GM10847 (cell line): ENCODE data around the gene TFR2.

Source experiments
- POLR2A ChIP-seq: IDR thresholded peaks from 2 replicates; pipeline ENCODE4 v1.6.1; 2011; ENCODE audit not compliant: insufficient read length; ENCODE audit errors: extremely low read depth

Gene TFR2

DNA sequence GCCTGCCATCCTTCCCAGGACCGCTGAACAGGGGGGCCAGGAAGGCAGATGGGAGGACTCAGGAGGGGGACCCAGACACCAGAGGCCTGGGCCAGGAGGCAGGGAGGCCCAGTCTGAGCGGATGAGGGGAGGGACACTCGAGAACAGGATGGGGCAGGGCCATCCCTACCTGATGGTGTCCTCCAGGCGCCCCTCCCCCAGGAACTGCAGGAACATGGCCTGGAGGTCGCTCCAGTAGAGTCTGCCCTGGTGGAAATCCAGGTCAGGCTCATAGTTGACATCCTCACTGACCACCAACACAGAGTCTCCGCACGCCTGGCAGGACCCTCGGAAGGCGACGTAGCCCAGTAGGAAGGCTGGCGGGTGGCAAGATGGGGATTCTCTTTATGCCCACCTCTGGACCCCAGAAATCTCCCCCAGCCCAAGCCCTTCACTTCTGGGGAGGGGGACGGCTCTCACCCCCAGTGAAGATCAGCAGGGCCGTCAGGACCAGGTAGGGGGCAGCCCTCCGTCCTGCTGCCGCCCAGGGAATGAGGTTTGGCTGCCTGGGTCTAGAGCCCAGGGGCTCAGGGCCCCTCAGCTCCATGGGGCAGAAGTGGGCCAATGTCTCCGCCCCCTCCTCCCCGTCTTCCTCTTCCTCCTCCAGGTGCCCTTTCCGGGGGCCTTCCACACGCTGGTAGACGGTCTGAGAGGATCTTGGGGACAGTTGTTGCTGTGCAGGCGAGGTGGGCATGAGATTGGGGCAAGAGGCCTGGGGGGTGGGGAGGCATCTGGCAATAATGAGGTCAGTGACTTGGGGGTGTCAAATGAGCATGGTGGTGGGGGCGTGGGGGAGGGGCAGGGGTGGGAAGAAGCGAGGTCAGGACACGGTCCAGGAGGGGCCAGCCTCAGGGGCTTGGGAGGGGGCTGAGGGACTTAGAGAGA is 573 bp downstream of the TFR2 start:
- no peak for TF ChIP-seq POLR2A

DNA sequence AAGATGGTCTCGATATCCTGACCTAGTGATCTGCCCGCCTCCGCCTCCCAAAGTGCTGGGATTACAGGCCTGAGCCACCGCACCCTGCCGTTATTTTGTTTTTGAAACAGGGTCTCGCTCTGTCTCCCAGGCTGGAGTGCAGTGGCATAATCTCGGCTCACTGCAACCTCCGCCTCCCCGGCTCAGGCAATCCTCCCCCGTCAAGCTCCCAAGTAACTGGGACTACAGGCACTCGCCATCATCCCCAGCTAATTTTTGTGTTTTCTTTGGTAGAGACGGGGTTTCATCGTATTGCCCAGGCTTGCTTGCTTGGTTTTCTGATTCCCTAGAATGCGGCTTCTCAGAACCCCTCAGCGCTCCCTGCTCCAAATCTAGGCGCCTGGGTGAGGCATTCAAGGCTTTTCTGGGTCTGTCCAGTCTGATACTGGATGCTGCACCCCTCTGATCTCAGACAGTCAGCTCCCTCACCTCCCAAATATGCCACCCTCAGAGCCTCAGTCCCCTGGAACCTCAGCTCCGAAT is 1.3 kb downstream of the TFR2 start:
- no peak for TF ChIP-seq POLR2A

DNA sequence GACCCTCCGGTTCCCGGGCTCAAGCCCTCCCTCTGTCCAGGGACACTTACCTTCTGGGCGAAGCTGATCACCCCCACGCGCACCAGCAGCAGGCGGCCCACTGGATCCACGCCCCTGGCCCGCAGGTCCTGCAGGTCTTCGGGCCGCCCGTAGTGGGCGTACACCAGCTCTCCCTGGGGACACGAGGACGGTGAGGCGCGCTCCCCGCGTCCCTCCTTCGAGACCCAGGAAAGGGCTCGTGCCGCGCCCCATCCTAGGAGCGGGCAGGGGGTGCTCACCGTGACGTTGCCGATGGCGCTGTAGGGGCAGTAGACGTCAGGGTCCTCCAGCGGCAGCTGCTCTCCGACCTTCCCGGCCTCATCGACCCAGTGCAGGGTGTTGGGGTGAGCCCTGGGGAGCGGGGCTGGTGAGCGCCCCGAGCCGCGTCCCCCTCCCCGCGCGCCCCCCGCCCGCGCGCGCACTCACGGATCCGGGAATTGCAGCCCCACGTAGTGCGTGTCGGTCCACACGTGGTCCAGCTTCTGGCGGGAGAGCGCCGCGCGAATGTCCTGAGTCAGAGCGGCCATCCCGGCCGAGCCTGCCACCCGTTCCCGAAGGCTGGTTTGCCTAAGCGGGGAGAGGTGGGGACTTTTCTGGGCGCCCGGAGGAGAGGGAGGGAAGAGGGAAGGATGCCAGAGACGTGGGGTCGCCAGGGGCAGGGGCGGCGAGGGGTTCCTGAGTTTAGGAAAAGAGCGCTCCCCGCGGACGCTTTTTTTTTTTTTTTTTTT is 8.2 kb downstream of the TFR2 start:
- TF ChIP-seq POLR2A, result peak; percentile 21

DNA sequence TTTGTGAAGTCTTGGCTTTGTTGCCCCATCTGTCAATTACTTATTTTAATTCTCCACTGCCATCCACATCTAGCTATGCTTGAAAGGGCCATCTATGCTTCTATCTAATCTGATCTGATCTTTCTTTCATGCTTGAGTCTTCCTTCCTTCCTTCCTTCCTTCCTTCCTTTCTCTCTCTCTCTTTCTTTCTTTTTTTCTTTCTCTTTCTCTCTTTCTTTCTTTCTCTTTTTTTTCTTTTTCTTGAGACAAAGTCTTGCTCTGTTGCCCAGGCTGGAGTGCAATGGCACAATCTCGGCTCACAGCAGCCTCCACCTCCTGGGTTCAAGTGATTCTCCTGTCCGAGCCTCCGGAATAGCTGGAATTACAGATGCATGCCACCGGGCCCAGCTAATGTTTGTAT is 11.3 kb downstream of the TFR2 start:
- no peak for TF ChIP-seq POLR2A

DNA sequence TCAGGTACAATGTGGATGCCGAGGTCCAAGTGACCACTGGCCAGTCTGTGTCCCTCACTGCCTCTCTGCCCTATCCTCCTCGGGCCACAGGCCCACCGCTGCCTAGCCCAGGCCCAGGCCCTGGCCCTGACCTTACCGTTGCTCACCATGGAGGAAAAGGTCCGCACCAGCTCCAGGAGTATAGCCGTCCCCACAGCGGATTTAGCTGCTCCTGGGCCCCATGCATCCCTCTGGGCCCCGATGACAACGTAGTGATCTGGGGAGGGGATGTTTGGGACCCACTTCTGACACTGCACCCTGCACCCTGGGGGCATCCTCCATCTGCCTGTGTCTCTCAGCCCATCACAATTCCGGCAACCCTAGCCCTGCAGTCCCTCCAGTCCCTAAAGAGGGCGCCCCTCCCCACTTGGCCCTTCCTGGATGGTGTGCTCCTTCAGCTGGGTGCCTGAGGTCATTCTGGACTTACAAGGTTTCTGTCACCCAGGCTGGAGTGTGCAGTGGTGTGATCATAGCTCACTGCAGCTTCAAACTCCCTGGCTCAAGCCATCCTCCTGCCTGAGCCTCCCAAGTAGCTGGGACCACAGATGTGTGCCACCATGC is 12.1 kb downstream of the TFR2 start:
- no peak for TF ChIP-seq POLR2A

DNA sequence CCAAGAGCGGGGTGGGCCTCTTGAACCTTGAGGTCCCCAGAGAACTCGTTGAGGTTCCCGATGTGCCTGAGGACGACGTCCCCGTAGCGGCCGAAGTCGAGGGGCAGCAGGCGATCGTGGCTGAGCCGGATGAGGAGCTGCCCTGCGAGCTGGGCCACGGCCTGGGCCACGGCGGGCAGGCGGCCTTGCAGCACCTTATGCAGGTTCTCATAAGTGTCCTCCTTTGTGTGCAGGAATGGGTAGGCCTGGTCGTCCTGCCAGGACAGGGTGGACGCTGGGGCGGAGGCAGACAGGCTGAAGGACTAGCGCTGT is 14.2 kb downstream of the TFR2 start:
- no peak for TF ChIP-seq POLR2A

DNA sequence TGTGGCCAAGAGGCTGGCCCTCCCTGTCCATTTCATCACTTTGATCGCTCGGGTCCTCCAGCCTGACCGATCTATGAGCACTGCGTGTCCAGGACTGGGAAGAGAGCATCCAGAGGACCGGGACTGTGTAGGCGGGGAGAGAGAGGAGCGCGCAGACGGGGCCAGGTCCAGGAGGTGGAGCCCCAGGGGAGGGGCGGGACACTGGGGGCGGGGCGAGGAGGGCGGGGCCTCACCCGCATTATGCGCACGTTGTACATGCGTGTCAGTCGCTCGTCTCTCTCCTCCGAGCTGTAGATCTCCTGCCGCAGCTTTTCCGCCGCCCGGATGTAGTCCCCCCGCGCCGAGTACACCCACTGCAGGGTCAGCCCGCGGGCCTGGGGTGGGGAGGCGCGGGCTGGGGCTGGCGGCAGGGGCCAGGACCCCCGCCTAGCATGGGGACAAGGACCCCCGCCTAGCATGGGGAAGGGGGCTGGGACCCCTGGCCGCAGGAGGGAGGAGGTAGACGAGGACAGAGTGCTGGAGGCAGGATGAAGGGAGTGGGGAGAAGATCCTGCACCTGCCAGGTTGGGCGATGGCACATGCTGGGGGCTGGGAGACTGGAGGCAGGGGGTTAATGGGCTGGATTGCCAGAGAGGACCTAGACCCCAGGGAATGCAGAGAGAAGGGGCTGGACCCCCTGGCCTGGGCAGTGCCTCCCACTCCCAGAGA is 14.7 kb downstream of the TFR2 start:
- TF ChIP-seq POLR2A, result peak; percentile 44

DNA sequence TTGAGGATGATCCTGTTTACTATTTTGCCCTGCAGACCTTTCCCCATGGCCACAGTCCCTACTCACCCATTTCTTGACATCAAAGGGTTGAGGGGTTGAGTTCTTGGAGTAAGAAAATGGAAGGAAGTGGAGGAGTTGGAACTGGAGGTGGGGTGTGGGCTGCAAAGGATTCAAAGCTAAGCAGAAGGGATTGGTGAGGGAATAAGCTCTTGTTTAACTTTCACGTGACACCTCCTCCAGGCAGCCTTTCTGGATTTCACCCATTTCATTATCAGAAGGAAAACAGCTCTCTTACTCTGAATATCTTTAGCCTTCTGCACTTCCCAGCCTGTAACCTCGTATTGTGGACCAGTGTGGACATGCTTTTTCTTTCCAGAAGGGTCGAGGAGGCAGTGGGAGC is 15.3 kb downstream of the TFR2 start:
- no peak for TF ChIP-seq POLR2A

DNA sequence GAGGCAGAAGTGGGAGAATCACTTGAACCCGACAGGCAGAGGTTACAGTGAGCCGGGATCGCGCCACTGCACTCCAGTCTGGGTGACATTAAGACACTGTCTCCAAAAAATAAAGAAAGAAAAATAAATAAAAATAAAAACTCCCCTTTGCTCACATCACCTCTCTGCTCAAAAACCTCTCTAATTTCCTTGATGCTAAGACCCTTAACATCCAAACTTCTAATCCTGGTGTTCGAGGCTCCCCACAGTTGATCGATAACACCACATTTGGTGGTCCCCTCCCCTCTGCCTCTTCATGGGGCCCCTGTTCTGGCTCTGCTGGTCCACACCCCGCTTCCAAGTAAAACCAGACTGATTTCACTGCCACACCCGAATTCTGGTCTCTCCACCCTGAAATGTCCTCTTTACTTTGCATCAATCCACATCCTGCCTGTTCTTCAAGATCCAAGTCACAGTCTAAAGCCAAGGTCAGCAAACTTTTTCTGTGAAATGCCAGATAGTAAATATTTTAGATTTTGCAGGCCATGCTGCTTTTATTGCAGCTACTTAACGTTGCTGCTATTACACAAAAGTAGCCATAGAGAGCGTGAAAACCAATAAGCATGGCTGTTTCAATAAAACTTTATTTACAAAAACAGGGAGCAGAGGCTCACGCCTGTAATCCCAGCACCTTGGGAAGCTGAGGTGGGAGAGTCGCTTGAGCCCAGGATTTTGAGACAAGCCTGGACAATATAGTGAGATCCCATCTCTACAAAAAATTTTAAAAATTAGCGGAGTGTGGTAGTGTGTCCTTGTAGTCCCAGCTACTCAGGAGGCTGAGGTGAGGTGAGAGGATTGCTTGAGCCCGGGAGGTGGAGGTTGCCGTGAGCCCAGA is 17.2 kb downstream of the TFR2 start:
- TF ChIP-seq POLR2A, result no peak

DNA sequence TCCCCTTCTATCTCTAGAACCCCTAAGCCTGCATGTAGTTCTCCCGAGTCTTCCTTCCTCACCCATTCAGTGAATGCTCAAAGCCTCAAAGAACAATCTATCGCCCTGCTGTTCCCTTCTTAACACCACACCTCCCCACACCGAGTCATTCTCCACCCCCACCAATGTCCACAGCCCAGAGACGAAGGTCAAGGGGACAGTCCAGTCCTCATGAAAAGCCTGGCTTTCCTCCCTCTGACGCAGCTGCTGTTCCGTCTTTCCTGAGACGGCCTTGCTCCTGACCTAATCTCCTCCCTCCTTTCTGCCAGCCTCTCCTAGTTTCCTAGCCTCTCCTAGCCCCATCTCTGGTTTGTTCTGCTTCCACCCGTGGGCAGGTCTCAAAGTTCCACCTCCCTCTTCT is 19.8 kb downstream of the TFR2 start:
- TF ChIP-seq POLR2A, result no peak

DNA sequence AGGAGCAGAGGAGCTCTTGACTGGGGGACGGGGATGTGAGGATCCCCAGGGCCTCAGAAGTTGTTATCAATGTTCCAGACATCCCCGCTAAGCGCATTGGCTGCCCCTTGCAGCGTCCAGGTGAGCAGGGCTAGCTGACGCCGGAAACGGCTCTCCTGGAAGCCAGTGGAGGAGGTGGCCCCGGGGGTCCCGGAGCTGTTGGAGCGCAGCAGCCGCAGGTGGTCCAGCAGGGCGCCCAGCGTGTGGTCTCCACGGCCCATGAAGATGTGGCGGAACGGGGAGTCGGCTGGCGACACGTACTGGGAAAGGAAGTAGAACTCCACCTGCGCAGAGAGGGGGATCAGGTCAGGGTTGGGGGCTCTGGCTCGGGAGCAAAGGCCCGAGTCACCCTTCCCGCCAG is 20.5 kb downstream of the TFR2 start:
- TF ChIP-seq POLR2A, result no peak

DNA sequence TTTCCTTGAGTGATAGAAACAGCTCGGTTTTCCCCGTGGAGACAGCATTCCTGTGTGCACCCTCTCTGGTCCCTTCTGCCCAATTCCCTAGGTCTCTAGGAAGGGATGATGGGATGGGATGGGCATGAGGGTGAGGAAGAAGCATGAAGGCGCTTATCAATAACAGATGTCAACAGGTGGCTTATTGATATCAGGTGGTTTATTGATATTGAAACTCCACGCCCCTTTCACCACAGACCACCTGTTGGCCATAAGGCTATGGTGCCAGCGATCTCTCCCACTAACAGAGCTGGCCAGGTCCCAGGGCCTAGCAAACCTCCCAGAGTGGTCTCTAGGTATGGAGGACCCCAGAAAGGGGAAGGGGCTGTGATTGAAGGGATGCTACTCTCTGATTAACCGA is 21.1 kb downstream of the TFR2 start:
- no peak for TF ChIP-seq POLR2A

DNA sequence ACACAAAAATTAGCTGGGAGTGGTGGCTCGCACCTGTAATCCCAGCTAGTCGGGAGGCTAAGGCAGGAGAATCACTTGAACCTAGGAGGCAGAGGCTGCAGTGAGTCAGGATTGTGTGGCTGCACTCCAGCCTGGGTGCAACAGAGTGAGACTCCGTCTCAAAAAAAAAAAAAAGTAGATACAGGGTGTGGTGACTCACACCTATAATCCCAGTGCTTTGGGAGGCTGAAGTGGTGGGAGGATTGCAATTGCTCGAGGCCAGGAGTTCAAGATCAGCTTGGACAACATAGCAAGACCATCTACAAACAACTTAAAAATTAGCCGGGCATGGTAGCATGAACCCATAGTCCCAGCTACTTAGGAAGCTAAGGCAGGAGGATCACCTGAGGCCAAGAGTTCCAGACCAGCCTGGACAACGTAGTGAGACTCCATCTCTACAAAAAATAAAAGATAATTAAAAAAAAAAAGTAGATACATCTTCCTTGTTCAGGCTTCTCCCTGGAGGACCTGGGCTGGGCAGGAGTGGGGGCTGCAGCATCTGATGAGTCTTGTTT is 27.0 kb downstream of the TFR2 start:
- TF ChIP-seq POLR2A, result no peak

DNA sequence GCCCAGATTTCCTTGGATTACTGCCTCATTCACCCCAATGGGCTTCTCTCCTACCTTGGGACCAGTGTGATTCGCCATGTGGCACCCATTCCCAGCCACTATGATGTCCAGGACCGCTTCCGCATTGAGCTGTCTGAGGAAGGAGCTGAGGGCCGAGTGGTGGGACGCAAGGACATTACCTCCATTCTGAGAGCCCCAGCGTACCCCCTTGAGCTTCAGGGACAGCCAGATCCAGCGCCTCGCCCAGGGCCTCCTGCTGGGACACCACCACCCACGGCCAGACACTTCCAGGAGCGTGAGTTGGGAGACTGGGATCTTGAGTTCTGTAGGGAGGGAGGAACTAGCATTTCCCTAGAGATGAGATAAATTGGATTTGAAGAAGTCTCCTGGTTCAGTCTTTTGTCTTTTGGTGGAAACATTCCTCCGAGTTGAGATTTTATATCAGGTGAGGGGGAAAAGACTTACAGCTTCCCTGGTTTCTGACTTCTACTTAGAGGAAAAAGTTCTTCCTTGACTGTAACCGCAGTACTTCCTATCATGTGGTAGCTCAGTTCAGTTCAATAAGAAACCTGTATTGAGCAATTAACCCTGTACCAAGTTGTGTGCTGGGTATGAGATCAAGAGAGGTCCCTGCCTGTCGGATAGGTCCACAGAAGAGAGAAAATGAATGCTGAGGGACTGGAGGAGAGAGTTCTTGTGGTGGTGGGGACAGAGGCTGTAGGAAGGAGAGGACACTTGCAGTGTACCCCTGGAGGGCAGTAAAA is 27.8 kb downstream of the TFR2 start:
- no peak for TF ChIP-seq POLR2A
